LNCaP clone FGC (cell line): ENCODE data around the gene STXBP5.
"Not testable (repeated sequence)": the region's sequence is repeated elsewhere in the genome, so short reads cannot be mapped to it uniquely, and the experiment has no call there.

Source experiments
- DNase-seq: peaks from one replicate; pipeline ENCODE4 v3.0.0-alpha.2; 2011; ENCODE audit warnings: low read depth
- H3K4me3 ChIP-seq: 2 replicates; pipeline ENCODE4 v1.5.1; 2011; ENCODE audit warnings: mild to moderate bottlenecking, low read depth, low read length, control low read depth
- TF ChIP-seq, protein P1 (sequence below): IDR thresholded peaks from 2 replicates; pipeline ENCODE4 v1.5.1; 2012; ENCODE audit warnings: mild to moderate bottlenecking; ENCODE audit not compliant: control insufficient read depth, insufficient read depth; ENCODE audit errors: extremely low read depth

STXBP5 gene

DNA sequence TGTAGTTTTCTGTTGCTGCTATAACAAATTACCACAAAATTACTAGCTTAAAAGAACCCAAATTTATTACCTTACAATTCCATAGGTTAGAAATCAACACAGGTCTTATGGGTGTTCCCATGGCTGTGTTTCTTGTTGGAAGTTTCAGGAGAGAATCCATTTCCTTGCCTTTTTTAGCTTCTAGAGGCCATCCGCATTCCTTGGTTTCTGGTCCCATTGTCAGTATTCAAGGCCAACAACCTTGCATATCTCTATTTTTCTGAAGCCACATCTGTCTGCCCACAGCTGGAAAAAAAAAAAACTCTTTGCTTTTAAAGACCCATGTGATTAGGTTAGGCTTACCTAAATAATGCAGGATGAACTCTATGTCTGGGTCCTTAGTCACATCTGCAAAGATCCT, 174.6 kb downstream of the STXBP5 start:
- TF ChIP-seq, protein P1, sequence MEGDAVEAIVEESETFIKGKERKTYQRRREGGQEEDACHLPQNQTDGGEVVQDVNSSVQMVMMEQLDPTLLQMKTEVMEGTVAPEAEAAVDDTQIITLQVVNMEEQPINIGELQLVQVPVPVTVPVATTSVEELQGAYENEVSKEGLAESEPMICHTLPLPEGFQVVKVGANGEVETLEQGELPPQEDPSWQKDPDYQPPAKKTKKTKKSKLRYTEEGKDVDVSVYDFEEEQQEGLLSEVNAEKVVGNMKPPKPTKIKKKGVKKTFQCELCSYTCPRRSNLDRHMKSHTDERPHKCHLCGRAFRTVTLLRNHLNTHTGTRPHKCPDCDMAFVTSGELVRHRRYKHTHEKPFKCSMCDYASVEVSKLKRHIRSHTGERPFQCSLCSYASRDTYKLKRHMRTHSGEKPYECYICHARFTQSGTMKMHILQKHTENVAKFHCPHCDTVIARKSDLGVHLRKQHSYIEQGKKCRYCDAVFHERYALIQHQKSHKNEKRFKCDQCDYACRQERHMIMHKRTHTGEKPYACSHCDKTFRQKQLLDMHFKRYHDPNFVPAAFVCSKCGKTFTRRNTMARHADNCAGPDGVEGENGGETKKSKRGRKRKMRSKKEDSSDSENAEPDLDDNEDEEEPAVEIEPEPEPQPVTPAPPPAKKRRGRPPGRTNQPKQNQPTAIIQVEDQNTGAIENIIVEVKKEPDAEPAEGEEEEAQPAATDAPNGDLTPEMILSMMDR: no peak
- H3K4me3 ChIP-seq: no peak overlapping the region
- no peak for DNase-seq

DNA sequence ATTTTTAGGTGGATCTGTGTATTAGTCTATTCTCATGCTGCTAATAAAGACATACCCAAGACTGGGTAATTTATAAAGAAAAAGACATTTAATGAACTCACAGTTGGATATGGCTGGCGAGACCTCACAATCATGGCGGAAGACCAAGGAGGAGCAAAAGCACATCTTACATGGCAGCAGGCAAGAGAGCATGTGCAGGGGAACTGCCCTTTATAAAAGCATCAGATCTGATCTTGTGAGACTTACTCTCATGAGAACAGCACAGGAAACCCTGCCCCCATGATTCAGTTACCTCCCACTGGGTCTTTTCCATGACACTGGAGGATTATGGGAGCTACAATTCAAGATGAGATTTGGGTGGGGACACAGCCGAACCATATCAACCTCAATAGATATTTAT, 176.6 kb downstream of the STXBP5 start:
- not testable (repeated sequence) for DNase-seq, H3K4me3 ChIP-seq

DNA sequence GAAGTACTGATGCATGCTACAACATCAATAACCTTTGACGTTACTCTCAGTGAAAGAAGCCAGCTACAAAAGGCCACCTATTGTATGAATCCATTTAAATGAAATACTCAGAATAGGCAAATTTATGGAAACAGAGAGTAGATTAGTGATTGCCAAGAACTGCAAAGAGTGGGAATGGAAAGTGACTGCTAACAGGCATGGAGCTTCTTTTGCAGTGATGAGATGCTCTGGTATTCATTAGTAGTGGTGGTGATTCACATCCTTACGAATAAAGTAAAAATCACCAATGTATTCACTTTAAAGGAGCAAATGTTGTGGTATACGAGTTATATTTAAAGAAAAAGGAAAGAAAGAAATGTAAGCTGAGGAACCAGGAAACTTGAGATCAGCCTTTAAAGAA, 177.5 kb downstream of the STXBP5 start:
- H3K4me3 ChIP-seq: no peak overlapping the region
- DNase-seq: no peak
- TF ChIP-seq, protein P1: no peak

DNA sequence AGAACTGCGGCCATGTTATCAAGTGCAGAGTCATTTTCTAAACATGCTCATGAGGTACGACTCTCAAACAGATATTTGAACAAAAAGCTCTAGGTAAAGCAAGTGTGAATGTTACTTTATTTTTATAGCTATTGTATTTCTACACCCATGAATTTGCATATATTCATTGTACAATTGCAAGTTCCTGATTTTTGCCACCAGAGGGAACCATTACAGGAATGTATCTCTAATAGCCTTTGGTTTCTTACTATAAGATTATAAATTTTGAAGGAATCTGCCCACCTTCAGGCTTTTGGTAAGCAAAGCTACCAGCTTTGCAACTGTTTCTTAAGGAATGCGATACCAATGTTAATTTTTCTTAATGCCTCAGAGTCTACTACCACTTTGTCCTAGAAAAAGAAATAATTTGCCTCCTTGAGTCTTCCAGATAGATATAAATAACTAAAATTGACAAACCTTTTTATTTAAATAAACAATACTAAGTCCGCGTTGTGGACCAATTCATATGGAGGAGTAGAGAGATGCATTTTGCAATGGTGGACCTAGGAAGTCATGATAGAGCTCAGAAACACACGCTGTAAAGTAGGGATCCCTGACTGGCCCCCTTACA, 178.8 kb downstream of the STXBP5 start:
- peak; percentile 13 for DNase-seq
- H3K4me3 ChIP-seq: no peak overlapping the region
- TF ChIP-seq, protein P1: peak; percentile 40; the same call in 1 of the 2 replicates

DNA sequence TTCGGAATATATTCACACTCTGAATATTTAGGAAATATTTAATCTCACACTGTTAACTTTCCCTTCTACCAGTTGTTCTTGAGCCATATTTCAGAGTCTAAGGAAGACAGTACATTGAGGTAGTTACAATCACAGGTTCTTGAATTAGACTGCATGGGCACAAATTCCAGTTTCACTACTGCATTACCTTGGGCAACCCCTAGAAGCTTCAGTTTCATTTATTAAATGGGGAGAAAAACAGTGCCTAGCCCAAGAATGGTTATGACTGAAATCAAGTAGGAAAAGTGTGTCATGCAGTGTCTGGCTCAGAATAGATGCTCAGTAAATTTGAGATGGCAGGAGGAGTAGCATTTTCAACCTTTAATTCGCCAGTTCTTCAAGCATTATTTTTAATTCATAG, 179.8 kb downstream of the STXBP5 start:
- TF ChIP-seq, protein P1: no peak
- H3K4me3 ChIP-seq: no peak overlapping the region
- DNase-seq: no peak

DNA sequence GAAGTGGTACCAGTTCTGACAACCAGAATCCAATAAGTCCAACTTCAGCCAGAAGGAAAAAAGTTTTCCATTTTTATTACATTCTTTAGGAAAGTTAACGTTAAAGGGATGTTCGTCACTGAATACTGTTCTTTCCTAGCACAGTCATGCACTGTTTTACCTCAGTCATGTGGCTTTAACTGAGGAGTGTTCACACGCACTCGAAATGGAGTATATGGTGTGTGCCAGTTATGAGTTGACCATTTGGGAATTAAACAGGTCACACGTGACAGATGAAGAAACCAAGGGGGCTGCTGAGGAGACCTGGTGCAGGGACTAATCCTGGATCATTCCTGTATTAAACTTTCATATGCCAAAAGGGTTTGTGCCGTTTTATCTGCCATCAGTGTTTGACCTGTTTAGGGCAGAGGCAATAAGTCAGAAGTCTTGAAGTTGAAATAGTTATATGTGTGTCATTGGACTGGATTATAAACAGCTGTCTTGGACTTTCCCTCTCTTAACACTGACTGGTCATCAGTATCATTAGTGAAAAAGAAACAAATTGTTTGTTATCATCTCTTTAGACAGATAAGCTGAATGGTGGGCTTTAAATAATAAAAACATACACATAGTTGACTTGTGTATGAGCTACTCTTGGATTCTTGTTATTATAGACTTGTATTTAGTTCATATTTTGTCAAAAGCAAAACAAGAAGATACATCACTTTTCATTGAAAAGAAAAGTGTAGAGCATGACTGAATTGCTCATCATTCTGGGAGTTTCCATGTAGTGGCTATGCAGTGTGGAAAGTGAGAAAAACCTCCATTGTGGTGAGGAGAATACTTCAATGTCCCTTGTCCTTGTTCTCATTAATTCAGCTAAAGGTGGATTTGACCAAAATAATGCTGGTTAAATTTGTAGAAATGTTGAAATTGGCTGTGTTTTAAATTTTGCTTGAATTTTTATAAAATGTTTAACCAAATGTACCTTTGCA, 180.8 kb downstream of the STXBP5 start:
- H3K4me3 ChIP-seq: no peak overlapping the region
- no peak for DNase-seq
- TF ChIP-seq, protein P1: no peak

DNA sequence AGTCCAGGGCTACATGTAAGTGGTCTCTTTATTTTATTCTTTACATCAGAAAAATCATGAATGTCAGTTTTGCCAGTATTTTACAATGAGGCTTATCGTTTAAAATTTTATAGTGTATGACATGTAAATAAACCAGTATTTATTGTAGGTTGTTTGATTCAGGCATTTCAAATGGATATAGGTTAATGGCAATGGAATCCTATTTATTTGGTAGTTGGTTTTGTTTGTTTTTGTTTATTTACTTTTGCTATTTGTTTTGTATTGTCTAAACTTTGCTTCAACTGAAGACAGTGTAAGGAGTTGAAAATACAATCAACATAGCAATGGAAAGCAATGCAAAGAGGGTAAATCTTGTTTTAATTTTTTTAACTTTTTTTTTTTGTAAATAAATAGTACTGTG, 185.2 kb downstream of the STXBP5 start:
- peak; percentile 52 for DNase-seq
- TF ChIP-seq, protein P1: no peak
- H3K4me3 ChIP-seq: no peak overlapping the region; the same call in 1 of the 2 replicates
